Activated CD8-positive, alpha-beta T cell treated with anti-CD3 and anti-CD28 coated beads, Interleukin-2, amount 10 ng/mL, durations not matched to agents 7 days and 5 days (primary cell): ENCODE measurements around the gene SARM1. TPM values are rescaled to one million over a fixed set of nuclear protein-coding genes. Genes with fewer than 3 reads are reported as not detected.
A peak's percentile ranks its signal among the peaks of the same experiment; 100 is the strongest.
"Not testable (repeated sequence)": the region's sequence is repeated elsewhere in the genome, so short reads cannot be mapped to it uniquely, and the experiment has no call there.

Experiments
- ATAC-seq: fragments of 150-1000 bp; cut with Tn5 transposase; one replicate; pipeline ENCODE4 v1.10.0; 2021; ENCODE audit warnings: moderate library complexity
- CTCF ChIA-PET: fragments of 350-600 bp; sonication (Branson Sonifier 250); formaldehyde crosslinking; loops from one replicate; lab custom pipeline; 2021; ENCODE audit warnings: antibody characterized with exemption; lab: Charles Lee
- POLR2A ChIA-PET: fragments of 350-600 bp; sonication (Branson Sonifier 250); formaldehyde crosslinking; loops from one replicate; lab custom pipeline; 2021; ENCODE audit warnings: antibody characterized with exemption; lab: Charles Lee
- DNase-seq: peaks from one replicate; pipeline ENCODE4 v3.0.0-alpha.2; 2020
- H3K27ac Mint-ChIP-seq: one replicate; pipeline ENCODE4 v1.8.0; 2021; ENCODE audit warnings: mild to moderate bottlenecking, mixed read lengths
- H3K27me3 Mint-ChIP-seq: one replicate; pipeline ENCODE4 v1.8.0; 2021; ENCODE audit warnings: low read depth, mixed read lengths
- H3K36me3 Mint-ChIP-seq: one replicate; pipeline ENCODE4 v1.8.0; 2021; ENCODE audit warnings: low read depth, mixed read lengths
- H3K4me1 Mint-ChIP-seq: one replicate; pipeline ENCODE4 v1.8.0; 2021; ENCODE audit warnings: low read depth, mixed read lengths
- H3K4me3 Mint-ChIP-seq: one replicate; pipeline ENCODE4 v1.8.0; 2021; ENCODE audit warnings: mild to moderate bottlenecking, mixed read lengths
- H3K9me3 Mint-ChIP-seq: one replicate; pipeline ENCODE4 v1.8.0; 2022; ENCODE audit warnings: mixed read lengths; ENCODE audit not compliant: insufficient read depth
- total RNA-seq, 2 experiments: library from RNA; stranded (reverse); gene quantifications; one replicate each; pipeline ENCODE4 v1.2.3, GENCODE V29; 2021

Gene SARM1
- total RNA-seq, 2 experiments from 2014 or later: 16.2 to 20.0 TPM

- no peaks in the 10 kb centered on the region for H3K27me3 Mint-ChIP-seq
- ChIA-PET POLR2A (interaction anchor here (3.4 kb wide), 1 partner anchor 24 kb away, joined by 47 read pairs; the partner anchor contains the start of gene POLDIP2), CTCF (interaction anchor here (2.7 to 2.9 kb wide), 2 partner anchors 15 to 84 kb away, joined by 9 to 10 read pairs; no protein-coding TSS in a partner anchor)
- H3K27ac Mint-ChIP-seq: no peak overlapping the region
- H3K36me3 Mint-ChIP-seq: peaks cover 7% of the 10 kb centered on the region
- H3K4me1 Mint-ChIP-seq: peaks cover 31% of the 10 kb centered on the region
- no peaks in the 10 kb centered on the region for H3K9me3 Mint-ChIP-seq
- no peak overlapping the region for H3K4me3 Mint-ChIP-seq
- DNase-seq (no peak), ATAC-seq (no peak)
Measured at GRCh38 chr17:28333083-28333746, 38.3 kb upstream of the SARM1 start.

- ATAC-seq: no peak
- ChIA-PET POLR2A (interaction anchor here (1.0 to 3.4 kb wide), 4 partner anchors 8 to 23 kb away, joined by 3 to 47 read pairs (median 10); partner anchors contain the start of genes POLDIP2 and TMEM97), CTCF (interaction anchor here (1.8 to 2.9 kb wide), 3 partner anchors 16 to 454 kb away, joined by 4 to 10 read pairs (median 9); no protein-coding TSS in a partner anchor)
- Mint-ChIP-seq H3K4me1 (peaks cover 31% of the 10 kb centered on the region), H3K27me3 (no peaks in the 10 kb centered on the region), H3K4me3 (peak overlapping the region; percentile 96), H3K27ac (peak overlapping the region; percentile 95), H3K9me3 (no peaks in the 10 kb centered on the region), H3K36me3 (peaks cover under 1% of the 10 kb centered on the region)
- DNase-seq: no peak
Measured at GRCh38 chr17:28334171-28334570, 37.3 kb upstream of the SARM1 start.

- no peaks in the 10 kb centered on the region for H3K36me3 Mint-ChIP-seq
- H3K27me3 Mint-ChIP-seq: no peaks in the 10 kb centered on the region
- H3K4me1 Mint-ChIP-seq: peaks cover 31% of the 10 kb centered on the region
- DNase-seq (no peak), ATAC-seq (peak; percentile 2)
- CTCF ChIA-PET: interaction anchor here (1.0 to 2.9 kb wide), 7 partner anchors 9 to 529 kb away, joined by 3 to 17 read pairs (median 8); partner anchors contain the start of gene POLDIP2
- H3K4me3 Mint-ChIP-seq: peak overlapping the region; percentile 96
- POLR2A ChIA-PET: interaction anchor here (1.0 to 3.4 kb wide), 11 partner anchors 9 to 296 kb away, joined by 3 to 47 read pairs (median 4); partner anchors contain the start of genes POLDIP2 and TMEM97
- H3K27ac Mint-ChIP-seq: peak overlapping the region; percentile 95
- H3K9me3 Mint-ChIP-seq: no peaks in the 10 kb centered on the region
Measured at GRCh38 chr17:28334666-28335200, 36.8 kb upstream of the SARM1 start.

GRCh38 chr17:28335201-28335958 lies 36.1 kb upstream of the SARM1 start, which contains the start of the genes IFT20 and TNFAIP1:
IFT20 (minus strand) TSS chr17:28335472; CDS start chr17:28331985, 3,487 bp downstream.
TNFAIP1 (plus strand) TSS chr17:28335761; CDS start chr17:28339522, 3,761 bp downstream.
- H3K4me3 Mint-ChIP-seq: peak within 1 kb of the TSS; percentile 96
- peaks cover 31% of the 10 kb centered on the region for H3K4me1 Mint-ChIP-seq
- peak within 1 kb of the TSS; percentile 95 for H3K27ac Mint-ChIP-seq
- DNase-seq (peak; percentile 99), ATAC-seq (peak; percentile 97)
- ChIA-PET CTCF (interaction anchor here (1.0 to 2.9 kb wide), 12 partner anchors 10 to 530 kb away, joined by 3 to 17 read pairs (median 6); partner anchors contain the start of gene POLDIP2), POLR2A (interaction anchor here (0.6 to 3.4 kb wide), 21 partner anchors 9 to 327 kb away, joined by 3 to 47 read pairs (median 4); partner anchors contain the start of genes POLDIP2, TMEM97 and VTN)
- H3K36me3 Mint-ChIP-seq: peaks cover 3% of the 10 kb centered on the region
- no peaks in the 10 kb centered on the region for H3K27me3 Mint-ChIP-seq
- no peaks in the 10 kb centered on the region for H3K9me3 Mint-ChIP-seq

GRCh38 chr17:28335959-28336871 lies 35.3 kb upstream of the SARM1 start:
- Mint-ChIP-seq H3K27ac (peak overlapping the region; percentile 95), H3K4me1 (peaks cover 31% of the 10 kb centered on the region), H3K36me3 (peaks cover 7% of the 10 kb centered on the region), H3K27me3 (no peaks in the 10 kb centered on the region), H3K9me3 (no peaks in the 10 kb centered on the region), H3K4me3 (peak overlapping the region; percentile 96)
- DNase-seq (peak; percentile 31), ATAC-seq (peak; percentile 1)
- ChIA-PET CTCF (interaction anchor here (1.1 to 2.9 kb wide), 10 partner anchors 10 to 531 kb away, joined by 4 to 17 read pairs (median 6); partner anchors contain the start of gene POLDIP2), POLR2A (interaction anchor here (0.6 to 3.4 kb wide), 20 partner anchors 9 to 528 kb away, joined by 3 to 47 read pairs (median 4); partner anchors contain the start of genes POLDIP2, TMEM97 and VTN)

GRCh38 chr17:28338056-28338768 lies 33.3 kb upstream of the SARM1 start:
- Mint-ChIP-seq H3K27me3 (no peaks in the 10 kb centered on the region), H3K9me3 (no peaks in the 10 kb centered on the region), H3K4me3 (no peak overlapping the region), H3K36me3 (peaks cover 16% of the 10 kb centered on the region), H3K4me1 (peaks cover 31% of the 10 kb centered on the region), H3K27ac (no peak overlapping the region)
- POLR2A ChIA-PET: interaction anchor here (1.0 kb wide), 1 partner anchor 19 kb away, joined by 5 read pairs; the partner anchor contains the start of gene POLDIP2
- no peak for DNase-seq
- ATAC-seq: no peak
- CTCF ChIA-PET: interaction anchor here (0.7 kb wide), 1 partner anchor 373 kb away, joined by 3 read pairs; no protein-coding TSS in a partner anchor

GRCh38 chr17:28338769-28339212 lies 32.7 kb upstream of the SARM1 start:
- H3K9me3 Mint-ChIP-seq, ATAC-seq, H3K27me3 Mint-ChIP-seq, DNase-seq, H3K27ac Mint-ChIP-seq, CTCF ChIA-PET, H3K4me3 Mint-ChIP-seq: not testable (repeated sequence)
- H3K4me1 Mint-ChIP-seq: peaks cover 34% of the 10 kb centered on the region
- POLR2A ChIA-PET: interaction anchor here (0.7 to 1.0 kb wide), 2 partner anchors 18 to 19 kb away, joined by 3 to 5 read pairs; partner anchors contain the start of gene POLDIP2
- H3K36me3 Mint-ChIP-seq: peaks cover 16% of the 10 kb centered on the region

GRCh38 chr17:28339431-28339830 lies 32.1 kb upstream of the SARM1 start:
- no peaks in the 10 kb centered on the region for H3K27me3 Mint-ChIP-seq
- no peaks in the 10 kb centered on the region for H3K9me3 Mint-ChIP-seq
- ChIA-PET CTCF (no interaction called here), POLR2A (interaction anchor here (0.7 kb wide), 1 partner anchor 18 kb away, joined by 3 read pairs; the partner anchor contains the start of gene POLDIP2)
- H3K4me3 Mint-ChIP-seq: no peak overlapping the region
- no peak for DNase-seq
- no peak for ATAC-seq
- peaks cover 22% of the 10 kb centered on the region for H3K36me3 Mint-ChIP-seq
- H3K4me1 Mint-ChIP-seq: peaks cover 29% of the 10 kb centered on the region
- no peak overlapping the region for H3K27ac Mint-ChIP-seq

GRCh38 chr17:28340374-28340773 lies 31.1 kb upstream of the SARM1 start:
- H3K9me3 Mint-ChIP-seq: no peaks in the 10 kb centered on the region
- DNase-seq (no peak), ATAC-seq (no peak)
- POLR2A ChIA-PET: no interaction called here
- H3K27ac Mint-ChIP-seq: no peak overlapping the region
- no peaks in the 10 kb centered on the region for H3K27me3 Mint-ChIP-seq
- peaks cover 26% of the 10 kb centered on the region for H3K36me3 Mint-ChIP-seq
- H3K4me3 Mint-ChIP-seq: no peak overlapping the region
- CTCF ChIA-PET: no interaction called here
- peaks cover 22% of the 10 kb centered on the region for H3K4me1 Mint-ChIP-seq
